ENCODE data around the gene CAMTA1.

Gene CAMTA1

GRCh38 chr1:7587108-7587772 lies 802.0 kb downstream of the CAMTA1 start:
- Histone ChIP-seq H4K20me1 (ENCODE audit: low read depth, low read length) (no peaks in the 10 kb centered on the region), H3K79me2 (ENCODE audit: insufficient read depth, low read length) (no peaks in the 10 kb centered on the region), H3K27ac (ENCODE audit: low read depth, low read length) (no peak overlapping the region), H3K9me3 (ENCODE audit: insufficient read depth, low read length) (no peaks in the 10 kb centered on the region), H3F3A (ENCODE audit: insufficient read depth) (no peaks in the 10 kb centered on the region), H3K4me3 (ENCODE audit: insufficient read depth, low read length, poor library complexity, severe bottlenecking) (no peak overlapping the region), H3K36me3 (ENCODE audit: low read length) (no peaks in the 10 kb centered on the region), H2AFZ (ENCODE audit: low read depth, low read length, severe bottlenecking) (no peak overlapping the region), H3K9me2 (replicated peaks; ENCODE audit: insufficient read depth, low read length) (no peaks in the 10 kb centered on the region), H3K9ac (ENCODE audit: low read length) (no peak overlapping the region), H3K4me2 (ENCODE audit: low read depth, low read length, poor library complexity, severe bottlenecking) (no peak overlapping the region), H3K27me3 (ENCODE audit: low read length) (no peaks in the 10 kb centered on the region)
- TF ChIP-seq EZH2phosphoT487 (conservative IDR thresholded peaks at IDR 0.05; ENCODE audit: low read length): no peak
- TF ChIP-seq, protein P1, sequence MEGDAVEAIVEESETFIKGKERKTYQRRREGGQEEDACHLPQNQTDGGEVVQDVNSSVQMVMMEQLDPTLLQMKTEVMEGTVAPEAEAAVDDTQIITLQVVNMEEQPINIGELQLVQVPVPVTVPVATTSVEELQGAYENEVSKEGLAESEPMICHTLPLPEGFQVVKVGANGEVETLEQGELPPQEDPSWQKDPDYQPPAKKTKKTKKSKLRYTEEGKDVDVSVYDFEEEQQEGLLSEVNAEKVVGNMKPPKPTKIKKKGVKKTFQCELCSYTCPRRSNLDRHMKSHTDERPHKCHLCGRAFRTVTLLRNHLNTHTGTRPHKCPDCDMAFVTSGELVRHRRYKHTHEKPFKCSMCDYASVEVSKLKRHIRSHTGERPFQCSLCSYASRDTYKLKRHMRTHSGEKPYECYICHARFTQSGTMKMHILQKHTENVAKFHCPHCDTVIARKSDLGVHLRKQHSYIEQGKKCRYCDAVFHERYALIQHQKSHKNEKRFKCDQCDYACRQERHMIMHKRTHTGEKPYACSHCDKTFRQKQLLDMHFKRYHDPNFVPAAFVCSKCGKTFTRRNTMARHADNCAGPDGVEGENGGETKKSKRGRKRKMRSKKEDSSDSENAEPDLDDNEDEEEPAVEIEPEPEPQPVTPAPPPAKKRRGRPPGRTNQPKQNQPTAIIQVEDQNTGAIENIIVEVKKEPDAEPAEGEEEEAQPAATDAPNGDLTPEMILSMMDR (IDR thresholded peaks at IDR 0.05; ENCODE audit: insufficient read depth, low read length, poor library complexity, severe bottlenecking): no peak

DNA sequence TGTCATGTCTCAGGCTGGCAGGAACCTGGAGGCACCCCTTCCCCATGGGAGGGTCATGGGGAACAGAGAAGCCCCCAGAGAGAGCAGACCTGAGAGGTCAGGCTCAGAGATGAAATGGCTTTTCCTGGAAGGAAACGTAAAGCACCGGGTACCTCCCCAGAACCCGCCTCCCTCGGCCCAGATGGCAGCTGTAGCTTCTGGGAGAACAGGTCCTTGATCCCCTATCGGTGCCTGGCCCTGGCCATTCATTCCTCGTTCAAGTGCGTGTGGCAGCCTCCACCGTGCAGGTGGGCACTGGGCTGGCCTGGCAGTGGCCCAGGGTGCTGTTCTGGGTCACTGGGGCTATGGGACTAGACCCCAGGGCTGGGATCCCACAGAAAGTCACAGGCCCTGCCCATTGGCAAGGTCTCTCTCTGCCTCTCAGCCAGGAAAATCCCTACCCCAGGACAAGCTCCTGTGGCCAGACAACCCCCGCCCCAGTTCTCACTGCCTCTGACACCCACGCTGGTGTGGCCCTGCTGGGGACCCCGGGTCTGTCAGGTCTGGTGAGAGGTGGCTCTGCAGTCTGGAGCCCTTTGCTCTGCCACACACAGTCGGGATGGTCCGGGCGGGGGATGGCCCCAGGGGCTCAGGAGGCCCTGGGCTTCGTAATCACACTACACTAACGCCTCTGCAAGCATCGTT lies 802.7 kb downstream of the CAMTA1 start:
- no peak for TF ChIP-seq EZH2phosphoT487 (conservative IDR thresholded peaks at IDR 0.05; ENCODE audit: low read length)
- TF ChIP-seq, protein P1 (IDR thresholded peaks at IDR 0.05; ENCODE audit: insufficient read depth, low read length, poor library complexity, severe bottlenecking): no peak
- H3K27me3 ChIP-seq (ENCODE audit: low read length): no peaks in the 10 kb centered on the region
- H3K9ac ChIP-seq (ENCODE audit: low read length): no peak overlapping the region
- H3K79me2 ChIP-seq (ENCODE audit: insufficient read depth, low read length): no peaks in the 10 kb centered on the region
- H3K9me3 ChIP-seq (ENCODE audit: insufficient read depth, low read length): no peaks in the 10 kb centered on the region
- no peak overlapping the region for H3K27ac ChIP-seq (ENCODE audit: low read depth, low read length)
- H3F3A ChIP-seq (ENCODE audit: insufficient read depth): no peaks in the 10 kb centered on the region
- H2AFZ ChIP-seq (ENCODE audit: low read depth, low read length, severe bottlenecking): no peak overlapping the region
- H3K4me2 ChIP-seq (ENCODE audit: low read depth, low read length, poor library complexity, severe bottlenecking): no peak overlapping the region
- no peaks in the 10 kb centered on the region for H4K20me1 ChIP-seq (ENCODE audit: low read depth, low read length)
- no peaks in the 10 kb centered on the region for H3K36me3 ChIP-seq (ENCODE audit: low read length)
- H3K4me3 ChIP-seq (ENCODE audit: insufficient read depth, low read length, poor library complexity, severe bottlenecking): no peak overlapping the region
- H3K9me2 ChIP-seq (replicated peaks; ENCODE audit: insufficient read depth, low read length): no peaks in the 10 kb centered on the region

DNA sequence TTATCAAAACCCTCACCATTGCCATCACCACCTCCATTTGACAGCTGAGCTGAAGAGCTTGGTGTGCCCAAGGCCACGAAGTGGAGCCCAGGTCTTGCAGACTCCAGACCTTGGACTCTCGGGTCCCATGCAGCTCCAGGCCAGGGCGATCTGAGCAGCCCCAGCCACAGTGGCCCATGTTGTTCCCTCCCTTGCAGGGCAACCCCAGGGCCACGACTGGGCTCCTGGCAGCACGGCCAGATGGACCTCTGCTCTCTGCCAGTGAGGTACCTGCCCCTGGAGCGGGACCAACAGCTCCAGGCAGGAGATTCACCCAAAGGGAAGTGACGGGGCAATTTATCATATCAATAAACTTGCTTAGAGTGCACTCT lies 803.2 kb downstream of the CAMTA1 start:
- no peaks in the 10 kb centered on the region for H3F3A ChIP-seq (ENCODE audit: insufficient read depth)
- no peak overlapping the region for H2AFZ ChIP-seq (ENCODE audit: low read depth, low read length, severe bottlenecking)
- H3K4me2 ChIP-seq (ENCODE audit: low read depth, low read length, poor library complexity, severe bottlenecking): no peak overlapping the region
- no peak overlapping the region for H3K4me3 ChIP-seq (ENCODE audit: insufficient read depth, low read length, poor library complexity, severe bottlenecking)
- no peaks in the 10 kb centered on the region for H3K36me3 ChIP-seq (ENCODE audit: low read length)
- H4K20me1 ChIP-seq (ENCODE audit: low read depth, low read length): no peaks in the 10 kb centered on the region
- no peak overlapping the region for H3K27ac ChIP-seq (ENCODE audit: low read depth, low read length)
- TF ChIP-seq, protein P1 (IDR thresholded peaks at IDR 0.05; ENCODE audit: insufficient read depth, low read length, poor library complexity, severe bottlenecking): no peak
- TF ChIP-seq EZH2phosphoT487 (conservative IDR thresholded peaks at IDR 0.05; ENCODE audit: low read length): no peak
- H3K9me3 ChIP-seq (ENCODE audit: insufficient read depth, low read length): no peaks in the 10 kb centered on the region
- H3K9me2 ChIP-seq (replicated peaks; ENCODE audit: insufficient read depth, low read length): no peaks in the 10 kb centered on the region
- H3K79me2 ChIP-seq (ENCODE audit: insufficient read depth, low read length): no peaks in the 10 kb centered on the region
- no peak overlapping the region for H3K9ac ChIP-seq (ENCODE audit: low read length)
- H3K27me3 ChIP-seq (ENCODE audit: low read length): no peaks in the 10 kb centered on the region

Data from SU-DHL-6 (cell line).